HG03025 (cell line): ENCODE measurements around the gene TBC1D3E.
"Not testable (repeated sequence)": the region's sequence is repeated elsewhere in the genome, so short reads cannot be mapped to it uniquely, and the experiment has no call there.

Experiments used
- ATAC-seq: cut with Tn5 transposase; IDR thresholded peaks from one replicate; pipeline ENCODE4 v1.9.1; 2021; ENCODE audit warnings: mild to moderate bottlenecking, moderate library complexity; ENCODE audit not compliant: unreplicated experiment, low FRiP score

TBC1D3E gene

GRCh38 chr17:38127651-38128050, at the start of gene TBC1D3E:
Gene TBC1D3E, plus strand, starts transcription at chr17:38127951. Its CDS starts 1,545 bp downstream, at chr17:38129496.
- not testable (repeated sequence) for ATAC-seq

- not testable (repeated sequence) for ATAC-seq
Measured at GRCh38 chr17:38087344-38087743, 40.4 kb upstream of the TBC1D3E start.

GRCh38 chr17:38088120-38088519, 39.6 kb upstream of the TBC1D3E start:
- not testable (repeated sequence) for ATAC-seq

GRCh38 chr17:38094059-38094694, 33.6 kb upstream of the TBC1D3E start:
- ATAC-seq = not testable (repeated sequence)

- ATAC-seq = not testable (repeated sequence)
Measured at GRCh38 chr17:38099262-38099661, 28.5 kb upstream of the TBC1D3E start.

GRCh38 chr17:38119829-38120228, 7.9 kb upstream of the TBC1D3E start:
- ATAC-seq = not testable (repeated sequence)

- ATAC-seq = not testable (repeated sequence)
Measured at GRCh38 chr17:38134860-38135259, 7.1 kb downstream of the TBC1D3E start.
